Measurements from ENCODE around the gene SWI5. TPM values are rescaled to one million over a fixed set of nuclear protein-coding genes. Genes with fewer than 3 reads are reported as not detected.

SWI5 gene
- total RNA-seq, 1 experiment from 2014 or later, result 63.6 TPM

DNA sequence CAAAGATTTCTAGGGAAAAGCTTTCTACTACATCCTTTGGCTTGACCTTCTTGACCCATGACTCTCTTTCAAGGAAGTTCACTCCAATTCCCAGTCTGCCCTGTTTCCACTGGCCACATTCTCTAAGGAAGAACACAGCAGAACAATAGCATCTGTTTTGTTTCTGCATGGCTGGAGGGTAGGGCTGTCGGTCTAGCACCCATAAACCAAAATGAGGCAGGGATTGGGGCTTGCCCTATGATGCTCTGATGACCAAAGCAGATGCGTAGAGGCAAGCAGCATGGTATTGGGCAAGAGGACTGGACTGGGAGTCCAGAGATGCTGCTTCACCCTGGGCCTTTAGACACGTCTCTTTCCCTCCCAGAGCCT, 24.4 kb upstream of the SWI5 start:
- DNase-seq (ENCODE audit: low read depth), result peak; percentile 57

- no peak for DNase-seq (ENCODE audit: low read depth)
Observed at GRCh38 chr9:128252317-128253139, 23.5 kb upstream of the SWI5 start.

GRCh38 chr9:128253140-128253990, 22.7 kb upstream of the SWI5 start:
- no peak for DNase-seq (ENCODE audit: low read depth)

DNA sequence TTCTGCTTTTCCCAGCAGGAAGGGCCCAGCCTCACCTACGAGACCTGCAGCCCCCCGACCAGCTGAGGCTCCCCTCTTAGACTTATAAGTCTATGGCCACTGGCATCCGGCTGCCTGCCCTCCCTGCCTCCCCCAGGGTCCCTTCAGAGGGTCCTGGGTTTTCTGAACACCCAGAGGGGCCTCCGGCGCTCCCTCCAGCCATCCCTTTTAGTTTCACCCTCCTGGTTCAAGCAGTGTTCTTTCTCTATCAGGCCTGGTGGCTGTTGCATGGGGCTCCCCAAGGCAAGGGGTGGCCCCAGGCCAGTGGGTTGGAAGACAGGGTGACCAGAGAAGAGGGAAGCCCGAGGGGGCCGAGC, 22.1 kb upstream of the SWI5 start:
- no peak for DNase-seq (ENCODE audit: low read depth)

GRCh38 chr9:128254362-128254761, 21.7 kb upstream of the SWI5 start:
- no peak for DNase-seq (ENCODE audit: low read depth)

GRCh38 chr9:128254855-128255759, 21.0 kb upstream of the SWI5 start:
- DNase-seq (ENCODE audit: low read depth), result peak; percentile 47

- no peak for DNase-seq (ENCODE audit: low read depth)
Observed at GRCh38 chr9:128257086-128257825, 18.8 kb upstream of the SWI5 start.

DNA sequence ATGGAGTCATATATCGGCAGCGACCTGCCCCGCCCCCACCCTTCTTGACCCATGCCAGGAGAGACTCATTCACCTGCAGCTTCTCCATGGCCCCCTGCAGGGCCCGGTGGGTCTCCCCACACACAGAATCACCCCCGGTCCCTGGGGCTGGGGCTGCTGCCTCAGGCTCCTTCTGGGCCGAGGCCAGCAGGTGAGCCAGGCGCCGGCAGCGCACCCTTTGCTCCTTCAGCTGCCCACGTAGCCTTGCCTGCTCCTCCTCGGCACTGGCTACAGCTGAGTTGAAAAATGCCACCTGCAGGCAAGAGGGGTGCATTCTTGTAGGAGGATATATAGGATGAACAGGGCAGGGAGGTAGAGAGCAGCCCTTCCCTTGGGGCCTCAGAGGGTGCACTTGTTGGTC, 18.2 kb upstream of the SWI5 start:
- DNase-seq (ENCODE audit: low read depth), result no peak

DNA sequence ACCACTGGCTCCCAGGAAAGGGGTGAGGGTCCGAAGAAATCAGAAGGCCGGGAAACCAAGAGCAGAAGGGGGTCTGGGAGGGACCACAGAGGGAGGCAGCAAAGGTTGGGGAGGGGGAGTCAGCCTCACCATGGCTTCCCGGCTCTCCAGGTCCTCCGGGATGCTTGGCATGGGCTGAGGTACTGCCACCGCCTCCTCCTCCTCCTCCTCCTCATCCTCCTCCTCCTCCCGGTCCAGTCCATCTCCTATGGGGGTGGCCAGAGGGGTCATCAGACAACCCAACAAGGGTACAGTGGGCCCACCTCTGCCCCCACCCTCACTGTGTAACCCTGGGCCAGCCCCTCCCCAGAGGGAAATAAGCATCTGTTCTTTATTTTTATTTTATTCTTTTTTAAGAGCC, 17.8 kb upstream of the SWI5 start:
- DNase-seq (ENCODE audit: low read depth), result no peak

- no peak for DNase-seq (ENCODE audit: low read depth)
Observed at GRCh38 chr9:128259156-128259555, 16.9 kb upstream of the SWI5 start.

GRCh38 chr9:128260340-128260739, 15.7 kb upstream of the SWI5 start:
- DNase-seq (ENCODE audit: low read depth), result no peak

DNA sequence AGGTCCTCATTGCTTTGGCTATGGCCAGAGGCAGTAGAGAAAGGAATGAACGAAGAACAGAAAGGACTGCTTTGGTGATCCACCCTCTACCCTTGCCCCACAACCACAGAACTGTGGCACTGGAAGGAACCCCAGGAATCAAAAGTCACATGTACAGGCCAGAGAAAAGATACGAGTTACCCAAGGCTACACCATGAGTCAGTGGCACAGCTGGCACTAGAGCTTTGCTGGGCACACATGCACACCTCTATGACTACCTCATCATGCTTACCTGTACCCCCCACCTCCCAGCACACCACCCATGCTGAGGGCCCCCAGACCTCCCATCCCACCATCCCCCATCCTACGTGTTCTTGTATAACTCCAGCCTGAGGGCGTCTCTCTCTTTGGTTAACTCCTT, 13.4 kb upstream of the SWI5 start:
- no peak for DNase-seq (ENCODE audit: low read depth)

- no peak for DNase-seq (ENCODE audit: low read depth)
Observed at GRCh38 chr9:128265348-128265847, 10.7 kb upstream of the SWI5 start.

- no peak for DNase-seq (ENCODE audit: low read depth)
Observed at GRCh38 chr9:128266868-128267590, 9.0 kb upstream of the SWI5 start.

GRCh38 chr9:128271112-128271511, 5.0 kb upstream of the SWI5 start:
- no peak for DNase-seq (ENCODE audit: low read depth)

- no peak for DNase-seq (ENCODE audit: low read depth)
Observed at GRCh38 chr9:128271512-128271911, 4.6 kb upstream of the SWI5 start.

DNA sequence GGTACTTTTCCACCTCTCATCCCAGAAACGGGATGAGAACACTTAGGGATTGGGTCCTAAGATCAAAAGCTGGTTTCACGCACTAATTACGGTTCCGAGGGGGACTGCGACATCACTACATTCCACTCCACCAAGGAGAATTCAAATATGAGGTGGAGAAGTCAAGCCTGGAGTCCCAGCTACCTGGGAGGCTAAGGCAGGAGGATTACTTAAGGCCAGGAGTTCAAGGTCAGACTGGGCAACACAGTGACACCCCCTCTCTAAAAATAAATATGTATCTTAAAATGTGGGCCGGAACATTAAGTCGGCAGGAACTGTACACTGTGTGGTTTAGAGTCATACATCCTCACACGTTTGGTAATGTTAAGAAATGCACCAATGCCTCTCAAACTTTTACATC, 1.8 kb upstream of the SWI5 start:
- DNase-seq (ENCODE audit: low read depth), result no peak

DNA sequence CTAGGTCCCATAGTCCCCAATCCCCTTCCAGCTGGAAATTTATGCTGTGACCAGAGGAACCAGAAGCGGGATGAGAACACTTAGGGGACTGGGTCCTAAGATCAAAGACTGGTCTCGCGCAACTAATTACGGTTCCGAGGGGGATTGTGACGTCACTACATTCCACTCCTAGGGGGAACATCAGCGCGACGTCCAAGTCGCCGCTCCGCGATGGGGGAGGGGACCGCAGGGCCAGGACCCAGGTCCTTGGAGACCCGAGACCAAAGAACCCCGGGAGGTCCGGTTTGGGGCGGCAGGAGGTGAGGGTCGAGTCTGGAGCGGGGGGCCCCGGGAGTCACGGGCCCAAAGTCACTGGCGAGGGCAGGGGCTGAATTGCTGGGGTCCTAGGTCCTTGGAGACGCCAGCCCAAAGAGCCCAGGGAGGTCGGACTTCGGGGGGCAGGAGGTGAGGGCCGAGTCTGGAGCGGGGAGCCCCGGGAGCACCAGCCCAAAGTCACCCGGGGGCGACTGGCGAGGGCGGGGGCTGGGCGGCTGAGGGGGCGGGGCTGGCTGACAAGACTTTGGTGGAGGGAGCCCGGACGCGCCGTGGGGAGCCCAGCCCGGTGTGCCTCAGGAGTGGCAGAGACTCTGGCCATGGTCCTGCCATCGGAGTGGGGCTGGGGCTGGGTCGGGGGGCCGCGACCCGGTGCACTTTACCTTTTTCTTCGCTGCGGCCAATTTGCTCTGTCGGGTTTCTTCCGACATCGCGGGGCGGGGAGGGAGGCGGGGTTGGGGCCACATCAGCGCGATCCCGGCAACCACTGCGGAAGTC, 673 bp upstream of the SWI5 start, which contains the start of gene GOLGA2:
GOLGA2 (minus strand) TSS at position 810 of the 810 bp plus-strand sequence; CDS start at position 779, 31 bp downstream.
- DNase-seq (ENCODE audit: low read depth), result peak; percentile 49

DNA sequence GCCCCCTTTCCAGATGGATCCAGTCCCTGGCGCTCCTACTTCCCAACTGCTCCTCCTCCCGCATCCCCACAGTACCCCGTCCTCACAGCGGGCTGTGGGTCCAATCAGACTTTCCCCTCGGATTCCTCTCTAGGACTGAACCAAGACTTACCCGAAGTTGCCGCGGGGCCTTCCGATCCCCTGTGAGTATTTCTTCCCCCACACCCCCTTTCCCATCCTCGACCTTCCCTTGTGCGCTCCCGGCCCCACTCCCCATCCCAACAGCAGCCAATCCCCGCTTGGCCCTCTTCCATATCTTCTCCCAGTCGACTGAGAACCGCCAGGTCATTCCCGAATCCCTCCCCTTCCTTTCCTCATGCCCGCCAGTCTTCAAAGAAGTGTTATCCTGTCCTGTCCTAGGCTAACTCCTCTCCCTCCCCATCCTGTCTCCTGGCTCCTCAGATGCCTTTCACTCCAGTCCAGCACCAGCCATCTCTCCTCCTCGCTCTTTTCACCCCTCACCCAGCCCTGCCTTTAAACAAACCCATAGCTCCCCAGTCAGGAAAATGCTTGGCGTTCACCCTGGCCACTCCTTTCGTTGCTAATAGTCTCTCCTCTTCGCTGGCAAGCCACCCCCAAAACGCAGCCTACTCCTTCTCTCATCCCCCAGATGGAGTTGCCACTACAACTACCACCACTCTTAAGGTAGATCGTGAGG, 646 bp downstream of the SWI5 start:
- peak; percentile 31 for DNase-seq (ENCODE audit: low read depth)

Measured in RPMI7951 (cell line).